Measurements from ENCODE around the gene GPR15.

DNA sequence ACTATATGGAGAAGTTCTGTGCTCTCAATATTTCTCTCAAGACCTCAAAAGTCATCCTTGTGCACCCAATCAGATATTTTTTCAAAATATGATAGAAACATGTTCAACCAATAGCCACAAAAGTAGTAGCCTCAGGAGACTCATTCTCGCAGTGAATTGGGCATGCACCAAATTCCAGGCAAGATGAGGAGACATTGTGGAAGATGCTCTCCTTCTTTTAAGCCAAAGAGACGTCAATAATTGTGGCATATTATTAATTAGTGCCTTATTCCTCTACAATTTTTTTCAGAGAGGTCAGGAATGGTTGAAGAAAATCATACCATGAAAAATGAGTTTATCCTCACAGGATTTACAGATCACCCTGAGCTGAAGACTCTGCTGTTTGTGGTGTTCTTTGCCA lies 34.4 kb upstream of the GPR15 start, which contains the start of gene OR5K2:
- TF ChIP-seq CTCF (IDR thresholded peaks at IDR 0.05 in 4 of 5, conservative IDR thresholded peaks at IDR 0.05 in 1 of 5) = no peak
- TF ChIP-seq POLR2A (IDR thresholded peaks at IDR 0.05) = no peak

Data from gastrocnemius medialis (tissue), 4 donors.